ENCODE results near the gene SCN4B.

Gene SCN4B

DNA sequence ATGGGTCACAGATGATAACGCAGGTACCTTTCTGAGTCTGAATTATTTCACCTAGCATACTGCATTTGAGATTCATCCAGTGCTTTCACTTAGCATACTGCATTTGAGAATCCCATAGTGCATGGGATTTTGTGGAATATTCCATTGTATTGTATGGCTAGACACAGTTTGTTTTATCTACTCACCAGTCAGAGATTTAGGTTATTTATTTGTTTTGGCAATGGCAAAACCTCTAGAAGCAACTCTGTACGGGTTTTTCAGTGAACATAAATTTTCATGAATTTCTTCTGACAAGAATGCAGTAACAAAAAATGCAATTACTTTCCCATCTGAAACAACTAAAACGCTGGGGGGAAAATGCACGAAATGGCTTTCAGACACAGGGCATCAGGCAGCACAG, 24.3 kb downstream of the SCN4B start:
- Histone ChIP-seq H2AK5ac (ENCODE audit: low read length) (no peak overlapping the region), H3K9ac (ENCODE audit: low read length) (no peak overlapping the region), H2BK5ac (ENCODE audit: low read depth, low read length, poor library complexity) (no peak overlapping the region), H4K8ac (ENCODE audit: low read depth, low read length) (no peak overlapping the region), H3K4ac (ENCODE audit: low read depth, low read length) (no peak overlapping the region), H3K4me2 (ENCODE audit: low read length) (no peak overlapping the region), H3K27me3 (ENCODE audit: insufficient read depth, low read length) (no peaks in the 10 kb centered on the region), H3K18ac (ENCODE audit: low read length) (no peak overlapping the region), H4K91ac (ENCODE audit: low read depth, low read length) (no peak overlapping the region), H3K4me1 (ENCODE audit: control insufficient read depth in 1 of 2, insufficient read depth in 2 of 2, low read length in 2 of 2) (no peaks in the 10 kb centered on the region), H3K9me3 (ENCODE audit: insufficient read depth, low read depth, low read length) (no peaks in the 10 kb centered on the region), H3K79me1 (ENCODE audit: low read length) (no peaks in the 10 kb centered on the region), H2BK12ac (ENCODE audit: low read length) (no peak overlapping the region), H3K23ac (ENCODE audit: low read length) (no peak overlapping the region), H4K12ac (ENCODE audit: low read depth, low read length) (no peak overlapping the region), H2AFZ (ENCODE audit: insufficient read depth, low read length, poor library complexity) (no peak overlapping the region), H2BK120ac (ENCODE audit: insufficient read depth, low read length, poor library complexity) (no peak overlapping the region), H3K4me3 (ENCODE audit: low read depth, low read length) (no peak overlapping the region), H3K36me3 (ENCODE audit: control insufficient read depth in 1 of 2, insufficient read depth in 2 of 2, low read length in 2 of 2) (no peaks in the 10 kb centered on the region), H3K14ac (ENCODE audit: low read length) (no peak overlapping the region), H3K27ac (ENCODE audit: low read depth, low read length) (no peak overlapping the region), H3K79me2 (ENCODE audit: control insufficient read depth, insufficient read depth, low read length, poor library complexity) (no peaks in the 10 kb centered on the region)
- WGBS (ENCODE audit: extremely low coverage, insufficient coverage, insufficient read length), result no CpG with 5 or more reads among the region's 4 CpGs
- DNase-seq, result no peak

GRCh38 chr11:118126082-118126838, 26.4 kb downstream of the SCN4B start:
- no peaks in the 10 kb centered on the region for H3K36me3 ChIP-seq (ENCODE audit: control insufficient read depth in 1 of 2, insufficient read depth in 2 of 2, low read length in 2 of 2)
- no peak overlapping the region for H3K14ac ChIP-seq (ENCODE audit: low read length)
- H3K27ac ChIP-seq (ENCODE audit: low read depth, low read length), result no peak overlapping the region
- H3K79me2 ChIP-seq (ENCODE audit: control insufficient read depth, insufficient read depth, low read length, poor library complexity), result no peaks in the 10 kb centered on the region
- no peak overlapping the region for H2BK12ac ChIP-seq (ENCODE audit: low read length)
- H4K8ac ChIP-seq (ENCODE audit: low read depth, low read length), result no peak overlapping the region
- no peaks in the 10 kb centered on the region for H3K27me3 ChIP-seq (ENCODE audit: insufficient read depth, low read length)
- H3K4me3 ChIP-seq (ENCODE audit: low read depth, low read length), result no peak overlapping the region
- H3K79me1 ChIP-seq (ENCODE audit: low read length), result no peaks in the 10 kb centered on the region
- H3K9ac ChIP-seq (ENCODE audit: low read length), result no peak overlapping the region
- H3K23ac ChIP-seq (ENCODE audit: low read length), result no peak overlapping the region
- H4K12ac ChIP-seq (ENCODE audit: low read depth, low read length), result no peak overlapping the region
- H3K4me1 ChIP-seq (ENCODE audit: control insufficient read depth in 1 of 2, insufficient read depth in 2 of 2, low read length in 2 of 2), result no peaks in the 10 kb centered on the region
- H3K4ac ChIP-seq (ENCODE audit: low read depth, low read length), result no peak overlapping the region
- no peak overlapping the region for H2BK120ac ChIP-seq (ENCODE audit: insufficient read depth, low read length, poor library complexity)
- no peak overlapping the region for H3K4me2 ChIP-seq (ENCODE audit: low read length)
- H4K91ac ChIP-seq (ENCODE audit: low read depth, low read length), result no peak overlapping the region
- WGBS (ENCODE audit: extremely low coverage, insufficient coverage, insufficient read length), result no CpG with 5 or more reads among the region's 7 CpGs
- no peak overlapping the region for H2BK5ac ChIP-seq (ENCODE audit: low read depth, low read length, poor library complexity)
- no peak for DNase-seq
- H2AK5ac ChIP-seq (ENCODE audit: low read length), result no peak overlapping the region
- no peaks in the 10 kb centered on the region for H3K9me3 ChIP-seq (ENCODE audit: insufficient read depth, low read depth, low read length)
- no peak overlapping the region for H2AFZ ChIP-seq (ENCODE audit: insufficient read depth, low read length, poor library complexity)
- no peak overlapping the region for H3K18ac ChIP-seq (ENCODE audit: low read length)

DNA sequence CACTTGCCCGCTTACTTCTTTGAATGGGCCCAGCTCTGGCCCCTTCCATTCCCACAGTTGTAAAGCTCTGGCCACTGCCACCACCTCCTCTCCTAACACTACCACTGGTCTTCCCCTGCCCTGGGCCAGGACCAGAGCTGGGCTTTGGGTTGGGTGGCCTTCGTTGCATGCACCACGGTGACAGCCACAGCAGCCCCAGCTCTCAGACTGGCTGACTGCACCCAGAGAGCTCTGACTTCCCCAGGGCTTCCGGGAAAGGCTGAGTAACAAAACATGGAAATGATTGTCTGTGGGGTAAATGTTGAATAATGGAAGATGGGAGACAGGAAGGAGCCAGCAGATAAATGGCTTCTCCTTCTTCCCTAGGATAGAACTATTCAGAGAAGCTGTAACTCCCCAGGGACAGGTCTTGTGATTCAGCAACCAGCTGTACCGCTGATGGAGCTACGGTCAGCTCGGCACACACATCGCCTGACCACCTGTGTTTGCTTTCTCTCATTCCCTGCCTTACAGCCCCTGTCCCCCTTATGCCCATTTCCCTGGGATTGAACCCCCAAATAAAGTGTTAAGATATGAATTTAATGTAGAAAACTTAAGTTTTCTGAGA, 27.6 kb downstream of the SCN4B start:
- Histone ChIP-seq H3K4me1 (ENCODE audit: control insufficient read depth in 1 of 2, insufficient read depth in 2 of 2, low read length in 2 of 2) (no peaks in the 10 kb centered on the region), H3K4me2 (ENCODE audit: low read length) (no peak overlapping the region), H3K9me3 (ENCODE audit: insufficient read depth, low read depth, low read length) (no peaks in the 10 kb centered on the region), H3K14ac (ENCODE audit: low read length) (no peak overlapping the region), H3K27ac (ENCODE audit: low read depth, low read length) (no peak overlapping the region), H3K9ac (ENCODE audit: low read length) (no peak overlapping the region), H2AFZ (ENCODE audit: insufficient read depth, low read length, poor library complexity) (no peak overlapping the region), H4K91ac (ENCODE audit: low read depth, low read length) (no peak overlapping the region), H2AK5ac (ENCODE audit: low read length) (no peak overlapping the region), H3K79me1 (ENCODE audit: low read length) (no peaks in the 10 kb centered on the region), H4K12ac (ENCODE audit: low read depth, low read length) (no peak overlapping the region), H3K4ac (ENCODE audit: low read depth, low read length) (no peak overlapping the region), H3K27me3 (ENCODE audit: insufficient read depth, low read length) (no peaks in the 10 kb centered on the region), H3K23ac (ENCODE audit: low read length) (no peak overlapping the region), H3K79me2 (ENCODE audit: control insufficient read depth, insufficient read depth, low read length, poor library complexity) (no peaks in the 10 kb centered on the region), H2BK12ac (ENCODE audit: low read length) (no peak overlapping the region), H4K8ac (ENCODE audit: low read depth, low read length) (no peak overlapping the region), H3K18ac (ENCODE audit: low read length) (no peak overlapping the region), H3K4me3 (ENCODE audit: low read depth, low read length) (no peak overlapping the region), H2BK5ac (ENCODE audit: low read depth, low read length, poor library complexity) (no peak overlapping the region), H3K36me3 (ENCODE audit: control insufficient read depth in 1 of 2, insufficient read depth in 2 of 2, low read length in 2 of 2) (no peaks in the 10 kb centered on the region), H2BK120ac (ENCODE audit: insufficient read depth, low read length, poor library complexity) (no peak overlapping the region)
- DNase-seq, result no peak
- WGBS (ENCODE audit: extremely low coverage, insufficient coverage, insufficient read length), result no CpG with 5 or more reads among the region's 8 CpGs

DNA sequence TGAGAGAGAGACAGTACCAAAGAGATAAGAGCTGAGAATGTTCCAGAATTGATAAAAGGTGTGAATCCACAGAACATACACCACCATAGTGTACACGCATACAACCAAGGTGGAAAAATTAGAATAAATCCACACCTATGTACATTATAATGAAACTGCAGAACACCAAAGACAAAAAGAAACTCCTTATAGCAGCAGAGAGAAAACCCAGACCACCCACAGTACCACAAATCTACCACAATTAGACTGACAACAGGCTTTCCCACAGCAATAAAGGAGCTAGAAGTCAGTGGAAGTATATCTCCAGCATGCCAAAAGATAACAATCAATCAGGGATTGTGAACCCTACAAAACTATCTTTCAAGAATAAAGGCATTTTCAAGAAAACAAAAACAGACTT, 31.8 kb downstream of the SCN4B start:
- Histone ChIP-seq H4K12ac (ENCODE audit: low read depth, low read length) (no peak overlapping the region), H2AFZ (ENCODE audit: insufficient read depth, low read length, poor library complexity) (no peak overlapping the region), H3K27me3 (ENCODE audit: insufficient read depth, low read length) (no peaks in the 10 kb centered on the region), H2AK5ac (ENCODE audit: low read length) (no peak overlapping the region), H2BK5ac (ENCODE audit: low read depth, low read length, poor library complexity) (no peak overlapping the region), H3K79me1 (ENCODE audit: low read length) (no peaks in the 10 kb centered on the region), H3K14ac (ENCODE audit: low read length) (no peak overlapping the region), H3K23ac (ENCODE audit: low read length) (no peak overlapping the region), H2BK12ac (ENCODE audit: low read length) (no peak overlapping the region), H3K9me3 (ENCODE audit: insufficient read depth, low read depth, low read length) (no peaks in the 10 kb centered on the region), H2BK120ac (ENCODE audit: insufficient read depth, low read length, poor library complexity) (no peak overlapping the region), H3K27ac (ENCODE audit: low read depth, low read length) (no peak overlapping the region), H3K4ac (ENCODE audit: low read depth, low read length) (no peak overlapping the region), H3K79me2 (ENCODE audit: control insufficient read depth, insufficient read depth, low read length, poor library complexity) (no peaks in the 10 kb centered on the region), H4K8ac (ENCODE audit: low read depth, low read length) (no peak overlapping the region), H3K36me3 (ENCODE audit: control insufficient read depth in 1 of 2, insufficient read depth in 2 of 2, low read length in 2 of 2) (no peaks in the 10 kb centered on the region), H3K18ac (ENCODE audit: low read length) (no peak overlapping the region), H3K4me3 (ENCODE audit: low read depth, low read length) (no peak overlapping the region), H3K9ac (ENCODE audit: low read length) (no peak overlapping the region), H3K4me1 (ENCODE audit: control insufficient read depth in 1 of 2, insufficient read depth in 2 of 2, low read length in 2 of 2) (no peaks in the 10 kb centered on the region), H4K91ac (ENCODE audit: low read depth, low read length) (no peak overlapping the region), H3K4me2 (ENCODE audit: low read length) (no peak overlapping the region)
- no CpG with 5 or more reads among the region's 1 CpG for WGBS (ENCODE audit: extremely low coverage, insufficient coverage, insufficient read length)
- no peak for DNase-seq

Data from trophoblast cell (in vitro differentiated cells and primary cell).